Renal cortical epithelial cell (primary cell): ENCODE results near the gene SIK3. TPM values are rescaled to one million over a fixed set of nuclear protein-coding genes. Genes with fewer than 3 reads are reported as not detected.
A peak's percentile ranks its signal among the peaks of the same experiment; 100 is the strongest.
"Not testable (repeated sequence)": the region's sequence is repeated elsewhere in the genome, so short reads cannot be mapped to it uniquely, and the experiment has no call there.

Source experiments
- DNase-seq: peaks from one replicate; pipeline ENCODE4 v3.0.0-alpha.2; 2011; ENCODE audit warnings: low read depth
- total RNA-seq: library from RNA; depleted of rRNA; stranded (reverse); fragments of >200 nt; gene quantifications from 2 replicates; pipeline ENCODE4 v1.2.3, GENCODE V29; 2014

The SIK3 gene
- total RNA-seq, 1 donor from 2014 or later: 31.3 TPM

DNA sequence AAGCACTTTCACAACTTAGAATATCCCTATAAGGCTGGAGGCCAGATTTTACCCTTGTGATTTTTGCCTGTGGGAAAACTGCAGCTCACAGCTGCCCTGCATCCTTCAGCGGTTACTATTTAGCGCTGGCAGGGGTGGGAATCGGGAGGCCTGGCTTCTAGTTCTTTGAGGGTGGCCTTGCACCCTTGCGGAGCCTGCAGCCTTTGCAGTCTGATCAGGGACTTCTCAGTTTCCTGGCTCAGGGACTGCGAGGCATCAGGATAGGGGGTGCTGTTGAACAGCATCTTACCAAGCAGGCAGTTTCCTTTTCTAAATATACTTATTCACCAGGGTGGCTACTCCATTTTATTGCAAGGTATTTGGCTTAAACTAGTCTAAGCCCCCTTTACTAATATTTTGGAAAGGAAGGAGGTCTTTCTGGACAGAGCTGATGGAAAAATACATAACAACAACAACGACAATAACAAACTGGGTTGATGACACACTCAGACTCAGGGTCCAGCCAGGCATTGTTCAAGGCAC is 257.9 kb downstream of the SIK3 start:
- DNase-seq: no peak

DNA sequence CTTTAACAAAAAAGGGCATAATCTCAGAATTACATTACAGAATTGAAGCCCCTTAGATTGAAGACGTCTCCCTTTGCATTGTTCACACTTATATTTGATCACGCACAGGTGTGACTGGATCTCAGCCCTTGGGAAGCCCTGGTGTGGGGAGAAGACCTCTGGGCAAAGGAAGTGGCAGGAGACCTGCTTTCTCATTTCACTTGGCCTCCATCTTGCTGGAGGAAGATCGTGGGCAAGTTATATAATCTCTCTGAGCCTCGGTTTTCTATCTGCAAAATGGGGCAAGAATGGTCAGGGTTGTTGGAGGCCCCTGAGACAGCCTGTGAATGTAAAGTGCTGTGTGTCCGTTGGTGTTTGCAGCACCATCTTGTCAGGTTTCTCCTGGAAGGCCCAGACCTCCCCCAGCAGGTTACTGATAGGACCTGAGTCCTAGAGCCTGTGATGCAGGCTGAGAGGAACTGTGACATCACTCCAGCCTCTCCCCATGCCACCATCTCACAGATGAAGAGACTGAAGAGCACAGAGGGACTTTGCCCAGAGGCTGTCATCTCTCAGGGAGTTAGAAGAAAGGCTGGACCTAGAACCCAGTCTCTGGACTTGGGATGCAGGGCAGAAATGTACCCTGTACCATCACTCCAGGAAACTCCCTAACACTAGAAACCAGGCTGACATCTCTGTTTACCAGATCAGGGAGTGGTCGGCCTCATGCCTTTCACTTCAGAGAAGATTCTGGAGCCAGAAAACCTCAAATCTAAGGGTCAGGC is 259.7 kb downstream of the SIK3 start:
- DNase-seq: no peak

DNA sequence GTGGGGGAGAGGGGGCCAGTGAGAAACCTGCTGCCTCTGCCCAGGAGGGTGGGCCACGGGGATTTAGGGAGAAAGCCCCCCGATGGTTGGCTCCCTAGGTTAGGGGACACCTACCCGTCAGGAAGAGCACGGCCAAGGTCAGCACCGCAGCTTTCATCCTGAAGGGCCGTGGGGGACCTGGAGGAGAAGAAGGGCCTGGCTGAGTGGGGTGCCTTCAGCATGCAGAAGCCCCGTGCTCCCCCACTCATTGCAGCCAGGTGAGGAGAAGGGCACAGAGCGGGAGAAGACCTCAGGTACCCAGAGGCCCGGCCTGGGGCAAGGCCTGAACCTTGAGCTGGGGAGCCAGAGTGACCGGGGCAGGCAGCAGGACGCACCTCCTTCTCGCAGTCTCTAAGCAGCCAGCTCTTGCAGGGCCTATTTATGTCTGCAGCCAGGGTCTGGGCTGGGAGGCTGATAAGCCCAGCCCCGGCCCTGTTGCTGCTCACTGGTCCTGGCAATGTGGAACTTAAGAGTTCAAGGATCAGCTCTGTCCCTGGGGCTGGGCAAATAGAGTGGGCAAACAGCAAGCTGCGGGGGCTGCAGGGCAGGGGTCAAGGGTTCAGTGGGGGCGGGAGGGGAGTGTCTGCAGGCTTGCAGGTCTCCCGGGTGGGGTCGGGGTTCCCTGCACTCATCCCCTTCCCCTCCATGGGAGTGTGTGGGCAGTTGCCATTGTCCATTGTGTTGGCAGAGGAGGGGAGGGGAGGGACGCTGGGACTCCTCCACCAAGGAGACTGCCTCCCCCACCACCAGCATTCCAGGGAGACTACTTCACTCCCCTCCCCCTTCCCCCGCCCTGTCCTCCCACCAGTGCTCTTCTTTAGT is 260.8 kb downstream of the SIK3 start, which contains the start of gene APOA1:
Gene APOA1 (minus strand): TSS at position 392 of the 861 bp plus-strand sequence. CDS start 235 bp downstream, at position 157.
- DNase-seq: no peak

DNA sequence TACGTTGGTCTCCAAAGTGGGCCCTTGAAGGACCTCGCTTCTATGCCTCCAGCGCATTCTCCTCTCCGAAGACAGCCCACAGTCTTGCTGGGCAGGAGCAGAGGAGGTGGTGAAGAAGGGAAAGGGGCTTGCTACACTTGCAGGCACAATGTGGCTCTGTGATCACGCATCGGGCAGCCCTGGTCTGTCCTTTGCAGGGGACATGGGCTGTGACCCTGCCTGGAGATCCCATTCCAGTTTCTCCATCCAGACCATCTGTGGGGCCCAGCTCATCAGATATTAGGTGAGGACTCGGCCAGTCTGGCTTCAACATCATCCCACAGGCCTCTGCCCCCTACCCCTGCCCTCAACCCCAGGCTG is 261.6 kb downstream of the SIK3 start:
- DNase-seq: no peak

DNA sequence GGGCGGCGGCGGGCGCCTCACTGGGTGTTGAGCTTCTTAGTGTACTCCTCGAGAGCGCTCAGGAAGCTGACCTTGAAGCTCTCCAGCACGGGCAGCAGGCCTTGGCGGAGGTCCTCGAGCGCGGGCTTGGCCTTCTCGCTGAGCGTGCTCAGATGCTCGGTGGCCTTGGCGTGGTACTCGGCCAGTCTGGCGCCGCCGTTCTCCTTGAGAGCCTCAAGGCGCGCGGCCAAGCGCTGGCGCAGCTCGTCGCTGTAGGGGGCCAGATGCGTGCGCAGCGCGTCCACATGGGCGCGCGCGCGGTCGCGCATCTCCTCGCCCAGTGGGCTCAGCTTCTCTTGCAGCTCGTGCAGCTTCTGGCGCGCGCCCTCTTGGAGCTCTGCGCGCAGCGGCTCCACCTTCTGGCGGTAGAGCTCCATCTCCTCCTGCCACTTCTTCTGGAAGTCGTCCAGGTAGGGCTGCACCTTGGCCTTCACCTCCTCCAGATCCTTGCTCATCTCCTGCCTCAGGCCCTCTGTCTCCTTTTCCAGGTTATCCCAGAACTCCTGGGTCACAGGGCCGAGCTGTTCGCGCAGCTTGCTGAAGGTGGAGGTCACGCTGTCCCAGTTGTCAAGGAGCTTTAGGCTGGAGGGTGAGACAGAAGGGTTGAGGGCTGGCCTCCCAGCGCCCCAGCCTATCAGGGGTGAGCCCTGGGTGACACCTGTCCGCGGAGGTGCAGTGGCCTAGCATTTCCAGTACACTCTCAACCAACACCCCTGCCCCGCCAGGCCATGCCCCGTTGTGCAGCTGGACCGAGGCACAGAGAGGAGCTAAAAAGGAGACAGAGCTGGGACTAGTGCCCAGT is 262.2 kb downstream of the SIK3 start:
- peak; percentile 75 for DNase-seq

DNA sequence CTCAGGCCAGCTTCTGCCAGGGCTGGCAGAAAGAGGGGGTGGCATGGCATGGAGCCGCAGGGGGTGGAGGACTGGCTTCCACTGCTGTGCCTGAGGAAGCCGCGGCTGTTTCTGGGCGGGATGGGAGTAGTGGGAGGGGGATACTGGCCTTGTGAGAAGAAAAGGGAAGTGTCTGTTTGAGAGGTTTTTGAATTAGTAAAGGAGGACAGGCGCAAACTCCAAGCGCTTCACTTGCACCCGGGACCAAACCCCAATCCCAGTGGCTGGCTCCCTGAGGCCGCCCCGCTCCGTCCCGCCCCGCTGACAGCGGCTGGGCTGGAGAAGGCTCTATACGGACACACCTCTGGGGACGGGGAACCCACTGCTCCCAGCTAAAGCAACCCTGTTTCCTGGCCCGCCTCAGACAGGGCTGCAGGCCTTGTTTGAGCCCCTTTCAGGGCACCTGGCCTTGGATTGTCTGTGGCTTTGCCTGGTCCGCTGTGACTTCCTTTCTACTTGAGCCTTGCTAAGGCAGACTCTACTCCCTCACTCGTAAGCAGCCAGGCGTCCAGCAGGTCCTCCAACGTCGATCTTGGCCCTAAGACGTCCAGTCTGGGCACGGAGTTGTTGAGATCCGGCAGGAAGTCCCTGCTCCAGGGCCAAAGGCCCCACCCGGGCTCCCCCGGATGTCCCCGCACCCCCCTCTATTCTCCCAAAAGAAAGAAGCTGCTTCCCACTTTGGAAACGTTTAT is 263.0 kb downstream of the SIK3 start:
- DNase-seq: no peak

DNA sequence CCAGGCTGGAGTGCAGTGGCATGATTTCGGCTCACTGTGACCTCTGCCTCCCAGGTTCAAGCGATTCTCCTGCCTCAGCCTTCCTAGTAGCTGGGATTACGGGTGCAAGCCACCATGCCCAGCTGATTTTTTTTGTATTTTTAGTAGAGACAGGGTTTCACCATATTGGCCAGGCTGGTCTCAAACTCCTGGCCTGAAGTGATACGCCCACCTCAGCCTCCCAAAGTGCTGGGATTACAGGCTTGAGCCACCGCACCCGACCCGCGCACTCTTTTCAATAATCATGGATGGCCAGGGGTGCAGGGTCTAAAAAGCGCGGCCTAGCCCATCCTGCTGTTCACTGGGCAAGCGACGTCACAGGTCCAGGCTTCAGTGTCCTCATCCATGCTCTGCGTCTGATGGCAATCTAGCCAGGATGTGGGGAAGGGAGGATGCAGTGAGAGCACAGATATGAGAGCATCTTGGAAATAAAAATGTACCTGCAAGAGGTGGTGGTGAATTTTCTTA is 263.6 kb downstream of the SIK3 start:
- DNase-seq: not testable (repeated sequence)

DNA sequence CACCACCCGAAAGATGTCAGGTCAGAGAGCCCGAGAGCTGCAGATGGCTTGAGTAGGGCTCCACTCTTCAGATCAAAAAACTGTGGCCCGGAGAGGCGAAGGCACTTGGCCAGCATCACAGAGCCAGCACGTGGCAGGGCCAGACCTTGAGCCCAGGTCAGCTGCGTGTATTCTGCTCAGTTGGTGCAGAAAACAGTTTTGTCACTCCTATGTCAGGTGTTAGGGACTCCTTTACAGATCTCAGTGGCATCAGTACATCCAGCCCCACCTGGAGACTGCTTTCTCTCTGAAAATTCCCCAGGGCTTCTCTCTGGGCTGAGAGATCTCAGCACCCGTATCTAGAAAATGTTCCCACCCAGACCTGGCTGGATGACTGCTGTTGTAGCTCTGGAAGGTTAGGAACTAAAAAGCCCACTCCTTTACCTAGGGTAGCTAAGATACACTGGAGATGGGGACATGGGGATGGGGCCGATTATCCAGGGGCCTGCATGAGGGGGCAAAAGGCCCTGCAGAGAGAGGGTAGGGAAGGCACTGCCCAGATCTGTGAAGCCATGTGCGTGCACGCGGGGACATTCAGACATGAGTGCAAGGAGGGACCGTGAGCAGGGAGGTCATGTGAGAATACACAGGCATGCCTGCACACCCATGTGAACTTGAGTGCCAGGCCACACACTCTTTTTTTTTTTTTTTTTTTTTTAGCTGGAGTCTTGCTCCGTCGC is 264.3 kb downstream of the SIK3 start:
- DNase-seq: no peak

DNA sequence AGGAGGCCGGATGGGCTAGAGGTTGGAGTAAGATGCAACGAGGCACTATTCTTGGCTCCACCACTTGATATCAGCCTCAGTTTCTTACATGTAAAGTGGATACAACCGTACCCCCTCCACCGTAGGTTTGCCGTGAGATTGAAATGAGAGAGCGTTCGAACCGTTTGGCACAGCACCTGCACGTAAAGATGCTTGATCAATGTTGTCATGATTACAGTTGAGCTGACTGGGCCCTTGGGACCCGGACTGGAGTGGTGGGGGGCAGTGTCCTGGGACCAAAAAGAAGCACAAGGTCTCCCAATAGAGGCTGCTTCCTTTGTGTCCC is 264.8 kb downstream of the SIK3 start:
- DNase-seq: no peak

DNA sequence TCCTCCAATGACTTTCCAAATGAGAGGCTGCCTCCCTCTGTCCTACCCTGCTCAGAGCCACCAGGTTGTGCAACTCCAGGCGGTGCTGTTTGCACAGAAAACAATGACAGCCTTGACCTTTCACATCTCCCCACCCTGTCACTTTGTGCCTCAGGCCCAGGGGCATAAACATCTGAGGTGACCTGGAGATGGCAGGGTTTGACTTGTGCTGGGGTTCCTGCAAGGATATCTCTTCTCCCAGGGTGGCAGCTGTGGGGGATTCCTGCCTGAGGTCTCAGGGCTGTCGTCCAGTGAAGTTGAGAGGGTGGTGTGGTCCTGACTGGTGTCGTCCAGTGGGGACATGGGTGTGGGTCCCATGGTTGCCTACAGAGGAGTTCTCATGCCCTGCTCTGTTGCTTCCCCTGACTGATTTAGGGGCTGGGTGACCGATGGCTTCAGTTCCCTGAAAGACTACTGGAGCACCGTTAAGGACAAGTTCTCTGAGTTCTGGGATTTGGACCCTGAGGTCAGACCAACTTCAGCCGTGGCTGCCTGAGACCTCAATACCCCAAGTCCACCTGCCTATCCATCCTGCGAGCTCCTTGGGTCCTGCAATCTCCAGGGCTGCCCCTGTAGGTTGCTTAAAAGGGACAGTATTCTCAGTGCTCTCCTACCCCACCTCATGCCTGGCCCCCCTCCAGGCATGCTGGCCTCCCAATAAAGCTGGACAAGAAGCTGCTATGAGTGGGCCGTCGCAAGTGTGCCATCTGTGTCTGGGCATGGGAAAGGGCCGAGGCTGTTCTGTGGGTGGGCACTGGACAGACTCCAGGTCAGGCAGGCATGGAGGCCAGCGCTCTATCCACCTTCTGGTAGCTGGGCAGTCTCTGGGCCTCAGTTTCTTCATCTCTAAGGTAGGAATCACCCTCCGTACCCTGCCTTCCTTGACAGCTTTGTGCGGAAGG is 265.6 kb downstream of the SIK3 start:
- no peak for DNase-seq

DNA sequence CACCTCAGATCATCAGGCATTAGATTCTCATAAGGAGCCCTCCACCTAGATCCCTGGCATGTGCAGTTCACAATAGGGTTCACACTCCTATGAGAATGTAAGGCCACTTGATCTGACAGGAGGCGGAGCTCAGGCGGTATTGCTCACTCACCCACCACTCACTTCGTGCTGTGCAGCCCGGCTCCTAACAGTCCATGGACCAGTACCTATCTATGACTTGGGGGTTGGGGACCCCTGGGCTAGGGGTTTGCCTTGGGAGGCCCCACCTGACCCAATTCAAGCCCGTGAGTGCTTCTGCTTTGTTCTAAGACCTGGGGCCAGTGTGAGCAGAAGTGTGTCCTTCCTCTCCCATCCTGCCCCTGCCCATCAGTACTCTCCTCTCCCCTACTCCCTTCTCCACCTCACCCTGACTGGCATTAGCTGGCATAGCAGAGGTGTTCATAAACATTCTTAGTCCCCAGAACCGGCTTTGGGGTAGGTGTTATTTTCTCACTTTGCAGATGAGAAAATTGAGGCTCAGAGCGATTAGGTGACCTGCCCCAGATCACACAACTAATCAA is 266.4 kb downstream of the SIK3 start:
- no peak for DNase-seq

DNA sequence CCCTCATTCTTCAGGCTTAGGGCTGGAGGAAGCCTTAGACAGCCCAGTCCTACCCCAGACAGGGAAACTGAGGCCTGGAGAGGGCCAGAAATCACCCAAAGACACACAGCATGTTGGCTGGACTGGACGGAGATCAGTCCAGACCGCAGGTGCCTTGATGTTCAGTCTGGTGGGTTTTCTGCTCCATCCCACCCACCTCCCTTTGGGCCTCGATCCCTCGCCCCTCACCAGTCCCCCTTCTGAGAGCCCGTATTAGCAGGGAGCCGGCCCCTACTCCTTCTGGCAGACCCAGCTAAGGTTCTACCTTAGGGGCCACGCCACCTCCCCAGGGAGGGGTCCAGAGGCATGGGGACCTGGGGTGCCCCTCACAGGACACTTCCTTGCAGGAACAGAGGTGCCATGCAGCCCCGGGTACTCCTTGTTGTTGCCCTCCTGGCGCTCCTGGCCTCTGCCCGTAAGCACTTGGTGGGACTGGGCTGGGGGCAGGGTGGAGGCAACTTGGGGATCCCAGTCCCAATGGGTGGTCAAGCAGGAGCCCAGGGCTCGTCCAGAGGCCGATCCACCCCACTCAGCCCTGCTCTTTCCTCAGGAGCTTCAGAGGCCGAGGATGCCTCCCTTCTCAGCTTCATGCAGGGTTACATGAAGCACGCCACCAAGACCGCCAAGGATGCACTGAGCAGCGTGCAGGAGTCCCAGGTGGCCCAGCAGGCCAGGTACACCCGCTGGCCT is 267.9 kb downstream of the SIK3 start:
- no peak for DNase-seq

DNA sequence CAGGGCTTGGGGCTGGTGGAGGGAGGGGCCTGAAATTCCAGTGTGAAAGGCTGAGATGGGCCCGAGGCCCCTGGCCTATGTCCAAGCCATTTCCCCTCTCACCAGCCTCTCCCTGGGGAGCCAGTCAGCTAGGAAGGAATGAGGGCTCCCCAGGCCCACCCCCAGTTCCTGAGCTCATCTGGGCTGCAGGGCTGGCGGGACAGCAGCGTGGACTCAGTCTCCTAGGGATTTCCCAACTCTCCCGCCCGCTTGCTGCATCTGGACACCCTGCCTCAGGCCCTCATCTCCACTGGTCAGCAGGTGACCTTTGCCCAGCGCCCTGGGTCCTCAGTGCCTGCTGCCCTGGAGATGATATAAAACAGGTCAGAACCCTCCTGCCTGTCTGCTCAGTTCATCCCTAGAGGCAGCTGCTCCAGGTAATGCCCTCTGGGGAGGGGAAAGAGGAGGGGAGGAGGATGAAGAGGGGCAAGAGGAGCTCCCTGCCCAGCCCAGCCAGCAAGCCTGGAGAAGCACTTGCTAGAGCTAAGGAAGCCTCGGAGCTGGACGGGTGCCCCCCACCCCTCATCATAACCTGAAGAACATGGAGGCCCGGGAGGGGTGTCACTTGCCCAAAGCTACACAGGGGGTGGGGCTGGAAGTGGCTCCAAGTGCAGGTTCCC is 268.6 kb downstream of the SIK3 start, which contains the start of gene APOC3:
Gene APOC3 (plus strand): TSS at position 383 of the 659 bp plus-strand sequence. CDS start 676 bp downstream, outside the sequence.
- DNase-seq: no peak

DNA sequence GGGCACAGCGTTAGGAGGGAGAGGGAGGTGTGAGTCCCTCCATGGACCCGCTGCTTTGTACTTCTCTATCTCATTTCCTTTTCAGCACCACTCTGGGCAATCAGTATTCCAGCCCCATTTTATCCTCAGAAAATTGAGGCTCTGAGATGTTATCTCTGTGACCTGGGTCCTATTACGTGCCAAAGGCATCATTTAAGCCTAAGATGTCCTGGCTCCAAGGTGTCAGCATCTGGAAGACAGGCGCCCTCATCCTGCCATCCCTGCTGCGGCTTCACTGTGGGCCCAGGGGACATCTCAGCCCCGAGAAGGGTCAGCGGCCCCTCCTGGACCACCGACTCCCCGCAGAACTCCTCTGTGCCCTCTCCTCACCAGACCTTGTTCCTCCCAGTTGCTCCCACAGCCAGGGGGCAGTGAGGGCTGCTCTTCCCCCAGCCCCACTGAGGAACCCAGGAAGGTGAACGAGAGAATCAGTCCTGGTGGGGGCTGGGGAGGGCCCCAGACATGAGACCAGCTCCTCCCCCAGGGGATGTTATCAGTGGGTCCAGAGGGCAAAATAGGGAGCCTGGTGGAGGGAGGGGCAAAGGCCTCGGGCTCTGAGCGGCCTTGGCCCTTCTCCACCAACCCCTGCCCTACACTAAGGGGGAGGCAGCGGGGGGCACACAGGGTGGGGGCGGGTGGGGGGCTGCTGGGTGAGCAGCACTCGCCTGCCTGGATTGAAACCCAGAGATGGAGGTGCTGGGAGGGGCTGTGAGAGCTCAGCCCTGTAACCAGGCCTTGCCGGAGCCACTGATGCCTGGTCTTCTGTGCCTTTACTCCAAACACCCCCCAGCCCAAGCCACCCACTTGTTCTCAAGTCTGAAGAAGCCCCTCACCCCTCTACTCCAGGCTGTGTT is 269.4 kb downstream of the SIK3 start:
- DNase-seq: no peak

DNA sequence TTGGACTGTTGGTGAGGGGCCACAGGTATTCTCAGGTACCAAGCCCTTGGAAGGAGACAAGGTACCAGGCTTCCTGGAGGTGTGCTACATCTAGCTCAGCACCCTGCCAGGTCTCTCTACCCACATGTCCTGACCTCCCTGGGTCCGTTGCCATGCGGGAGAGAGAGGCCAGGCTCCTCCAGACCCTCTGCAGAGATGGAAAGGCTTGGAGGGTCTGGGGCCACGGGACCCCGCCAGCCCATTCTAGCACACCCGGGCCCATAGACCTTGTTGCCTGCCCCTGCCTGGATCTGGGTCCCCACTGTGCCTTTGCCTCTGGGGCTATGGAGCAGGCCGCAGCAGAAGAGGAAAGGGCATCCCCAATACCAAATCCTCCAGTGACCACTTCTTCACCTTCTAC is 270.8 kb downstream of the SIK3 start:
- no peak for DNase-seq

DNA sequence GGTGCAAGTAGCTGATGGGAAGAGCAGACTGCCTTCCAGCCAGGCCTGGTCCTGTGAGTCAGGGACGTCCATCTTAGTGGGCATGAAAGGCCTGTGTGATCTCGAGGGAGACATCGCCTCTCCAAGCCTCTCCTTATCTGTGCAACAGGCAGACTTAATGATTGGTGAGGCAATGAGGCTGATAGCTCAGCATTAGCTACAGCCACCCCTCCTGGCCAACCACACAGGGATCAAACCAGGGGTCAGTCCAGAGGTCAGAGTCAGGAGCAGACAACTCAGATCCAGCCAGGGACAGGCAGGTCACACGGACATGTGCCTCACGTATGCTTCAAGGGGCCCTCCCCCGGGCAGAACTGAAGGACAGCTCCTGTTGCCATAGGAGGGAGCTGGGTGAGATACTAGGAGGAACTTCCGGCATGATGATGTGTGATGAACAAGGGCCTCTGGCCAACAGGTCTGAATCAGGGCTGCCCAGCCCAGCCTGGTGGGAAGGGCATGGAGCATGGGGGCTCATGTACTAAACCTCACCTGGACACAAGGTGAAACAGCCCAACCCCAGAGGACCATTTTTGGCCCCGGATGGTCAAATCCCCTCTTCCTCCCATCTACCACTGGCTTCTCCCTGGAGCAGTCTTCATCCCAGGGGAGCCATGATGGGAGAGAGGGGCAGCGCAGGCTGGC is 271.3 kb downstream of the SIK3 start:
- DNase-seq: no peak
